Vagina (tissue), 2 donors: ENCODE measurements around the gene PDE3B. TPM values are rescaled to one million over a fixed set of nuclear protein-coding genes. Genes with fewer than 3 reads are reported as not detected.

Experiments used
- DNase-seq, 2 donors: peaks; one replicate each; pipeline ENCODE4 v3.0.0-alpha.2; 2017; ENCODE audit errors: extremely low spot score in 2 of 2
- H3K27ac ChIP-seq: fragments of 200-600 bp; sonication (generic); one replicate; pipeline ENCODE4 v1.5.1; 2019
- H3K27me3 ChIP-seq: fragments of 200-600 bp; sonication (generic); one replicate; pipeline ENCODE4 v1.5.1; 2019
- H3K36me3 ChIP-seq, 2 donors: fragments of 200-600 bp; sonication (generic); one replicate each; pipeline ENCODE4 v1.5.1; 2017 to 2019
- H3K4me1 ChIP-seq: fragments of 200-600 bp; sonication (generic); one replicate; pipeline ENCODE4 v1.5.1; 2019
- H3K4me3 ChIP-seq, 2 donors: fragments of 200-600 bp; sonication (generic); 1 replicate in 1 of 2; 2 replicates in 1 of 2; pipeline ENCODE4 v1.5.1; 2016 to 2019
- H3K9me3 ChIP-seq: fragments of 200-600 bp; sonication (generic); one replicate; pipeline ENCODE4 v1.5.1; 2019
- CTCF ChIP-seq, 3 experiments: fragments of 450-650 bp in 2 of 3; fragments of 200-600 bp in 1 of 3; sonication (generic) in 1 of 3; IDR thresholded peaks; one replicate each; pipeline ENCODE4 v1.5.1; 2017 to 2019; ENCODE audit warnings: antibody characterized with exemption in 3 of 3, mild to moderate bottlenecking in 2 of 3, moderate library complexity in 2 of 3
- POLR2A ChIP-seq, 2 donors: fragments of 450-650 bp; IDR thresholded peaks; one replicate each; pipeline ENCODE4 v1.6.1; 2017; ENCODE audit warnings: antibody characterized with exemption in 2 of 2, mild to moderate bottlenecking in 2 of 2, moderate library complexity in 2 of 2
- POLR2AphosphoS5 ChIP-seq, 2 donors: sonication (generic); formaldehyde crosslinking; IDR thresholded peaks; one replicate each; pipeline ENCODE4 v1.9.0; 2017; ENCODE audit warnings: antibody characterized with exemption in 2 of 2, mild to moderate bottlenecking in 2 of 2, low read depth in 1 of 2; ENCODE audit not compliant: insufficient read depth in 1 of 2
- intact Hi-C: fragments of 100-400 bp; cut with DNase I; formaldehyde crosslinking; loops from one replicate; pipeline ENCODE4 v1.15.1; 2023
- total RNA-seq: library from RNA; depleted of rRNA; stranded (reverse); fragments of >200 nt; gene quantifications from one replicate; pipeline ENCODE4 v1.2.3, GENCODE V29; 2016

Gene PDE3B
- total RNA-seq, 1 donor from 2014 or later = 10.1 TPM

GRCh38 chr11:14635546-14635945, 8.1 kb upstream of the PDE3B start:
- Histone ChIP-seq H3K36me3 (no peaks in the 10 kb centered on the region), H3K4me1 (no peaks in the 10 kb centered on the region), H3K9me3 (no peaks in the 10 kb centered on the region), H3K4me3 (no peak overlapping the region), H3K27me3 (no peaks in the 10 kb centered on the region), H3K27ac (no peak overlapping the region)
- DNase-seq = no peak
- intact Hi-C loops = no loop called here
- TF ChIP-seq CTCF (IDR thresholded peaks at IDR 0.05) = no peak

GRCh38 chr11:14636119-14636518, 7.5 kb upstream of the PDE3B start:
- no peaks in the 10 kb centered on the region for H3K36me3 ChIP-seq
- H3K27me3 ChIP-seq = no peaks in the 10 kb centered on the region
- no peak for TF ChIP-seq POLR2AphosphoS5 (IDR thresholded peaks at IDR 0.05; ENCODE audit: insufficient read depth in 1 of 2, low read depth in 1 of 2)
- TF ChIP-seq CTCF (IDR thresholded peaks at IDR 0.05) = no peak
- TF ChIP-seq POLR2A (IDR thresholded peaks at IDR 0.05) = no peak
- no peaks in the 10 kb centered on the region for H3K4me1 ChIP-seq
- intact Hi-C loops = no loop called here
- no peak for DNase-seq
- H3K27ac ChIP-seq = no peak overlapping the region
- no peaks in the 10 kb centered on the region for H3K9me3 ChIP-seq
- no peak overlapping the region for H3K4me3 ChIP-seq

- DNase-seq = no peak
- Histone ChIP-seq H3K9me3 (no peaks in the 10 kb centered on the region), H3K36me3 (no peaks in the 10 kb centered on the region), H3K4me1 (peaks cover 2% of the 10 kb centered on the region), H3K27ac (no peak overlapping the region), H3K4me3 (no peak overlapping the region), H3K27me3 (no peaks in the 10 kb centered on the region)
- intact Hi-C loops = no loop called here
- TF ChIP-seq POLR2AphosphoS5 (IDR thresholded peaks at IDR 0.05; ENCODE audit: insufficient read depth in 1 of 2, low read depth in 1 of 2) (no peak), POLR2A (IDR thresholded peaks at IDR 0.05) (no peak), CTCF (IDR thresholded peaks at IDR 0.05) (no peak)
Measured at GRCh38 chr11:14637868-14638409, 5.7 kb upstream of the PDE3B start.

DNA sequence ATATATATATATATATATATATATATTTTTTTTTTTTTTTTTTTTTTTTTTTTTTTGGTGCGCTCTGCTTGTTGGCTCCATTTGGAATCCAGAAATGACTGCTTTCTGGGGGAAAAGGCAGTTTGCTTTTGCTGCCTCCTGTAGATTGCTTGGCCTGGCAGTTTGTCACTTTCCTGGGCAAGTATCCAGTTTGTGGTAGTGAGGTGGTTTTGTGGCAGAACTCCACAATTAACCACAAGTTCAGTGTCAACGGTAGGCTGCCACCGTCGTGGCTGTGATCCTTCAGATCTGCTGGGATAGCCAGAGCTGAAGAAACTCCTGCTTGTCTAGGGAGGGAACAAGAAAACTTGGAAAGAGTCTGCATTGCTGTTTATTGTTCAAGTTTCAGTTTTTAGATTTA, 5.0 kb upstream of the PDE3B start:
- DNase-seq = no peak
- Histone ChIP-seq H3K27ac (no peak overlapping the region), H3K36me3 (no peaks in the 10 kb centered on the region), H3K4me1 (peaks cover 7% of the 10 kb centered on the region), H3K27me3 (no peaks in the 10 kb centered on the region), H3K9me3 (no peaks in the 10 kb centered on the region), H3K4me3 (no peak overlapping the region)
- intact Hi-C loops = no loop called here
- no peak for TF ChIP-seq POLR2A (IDR thresholded peaks at IDR 0.05)
- no peak for TF ChIP-seq POLR2AphosphoS5 (IDR thresholded peaks at IDR 0.05; ENCODE audit: insufficient read depth in 1 of 2, low read depth in 1 of 2)
- no peak for TF ChIP-seq CTCF (IDR thresholded peaks at IDR 0.05)

GRCh38 chr11:14641801-14642200, 1.8 kb upstream of the PDE3B start:
- H3K36me3 ChIP-seq = no peaks in the 10 kb centered on the region
- H3K9me3 ChIP-seq = no peaks in the 10 kb centered on the region
- no peak for TF ChIP-seq CTCF (IDR thresholded peaks at IDR 0.05)
- no peak for TF ChIP-seq POLR2AphosphoS5 (IDR thresholded peaks at IDR 0.05; ENCODE audit: insufficient read depth in 1 of 2, low read depth in 1 of 2)
- no peak for TF ChIP-seq POLR2A (IDR thresholded peaks at IDR 0.05)
- intact Hi-C loops = no loop called here
- peaks cover 7% of the 10 kb centered on the region for H3K4me1 ChIP-seq
- DNase-seq = no peak
- H3K27ac ChIP-seq = no peak overlapping the region
- H3K27me3 ChIP-seq = no peaks in the 10 kb centered on the region
- H3K4me3 ChIP-seq = no peak overlapping the region
